Measurements from ENCODE around the gene PML.

- no peak for TF ChIP-seq CTCF (conservative IDR thresholded peaks at IDR 0.05)
- TF ChIP-seq EZH2 (IDR thresholded peaks at IDR 0.05; ENCODE audit: low read depth) = no peak
Observed at GRCh38 chr15:74013374-74013894, 18.9 kb downstream of the PML start.

Measured in PC-9 (cell line).